ENCODE data around the gene FPGS.
"Not testable (repeated sequence)": the region's sequence is repeated elsewhere in the genome, so short reads cannot be mapped to it uniquely, and the experiment has no call there.

The FPGS gene

DNA sequence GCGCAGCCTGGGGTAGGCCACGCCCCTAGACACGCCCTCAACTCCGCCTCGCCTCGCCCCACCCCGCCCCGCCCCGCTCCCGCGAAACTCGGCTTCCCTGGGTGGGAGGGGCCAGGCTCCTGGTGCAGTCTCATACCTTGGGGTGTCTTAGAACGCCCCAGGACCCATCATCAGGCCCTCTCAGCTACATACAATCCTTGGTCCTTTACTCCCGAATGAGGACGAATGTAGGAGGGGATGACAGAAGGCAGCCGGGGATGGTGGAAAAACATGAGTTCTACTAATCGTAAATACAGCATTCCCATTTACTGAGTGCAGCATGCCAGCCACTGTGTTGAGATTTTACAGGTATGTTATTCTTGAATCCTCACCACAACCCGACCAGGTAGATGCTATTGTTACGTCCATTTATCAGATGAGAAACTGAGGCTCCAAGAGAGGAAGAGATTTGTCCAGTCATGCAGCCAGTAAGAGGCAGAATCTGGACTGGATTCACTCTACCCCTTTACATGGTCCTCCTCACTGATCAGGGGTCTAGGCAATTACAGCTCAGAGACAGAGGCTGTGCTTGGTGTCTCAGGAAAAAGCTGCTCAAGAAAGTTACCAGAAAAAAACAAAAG is 31.0 kb upstream of the FPGS start:
- ATAC-seq, result no peak

DNA sequence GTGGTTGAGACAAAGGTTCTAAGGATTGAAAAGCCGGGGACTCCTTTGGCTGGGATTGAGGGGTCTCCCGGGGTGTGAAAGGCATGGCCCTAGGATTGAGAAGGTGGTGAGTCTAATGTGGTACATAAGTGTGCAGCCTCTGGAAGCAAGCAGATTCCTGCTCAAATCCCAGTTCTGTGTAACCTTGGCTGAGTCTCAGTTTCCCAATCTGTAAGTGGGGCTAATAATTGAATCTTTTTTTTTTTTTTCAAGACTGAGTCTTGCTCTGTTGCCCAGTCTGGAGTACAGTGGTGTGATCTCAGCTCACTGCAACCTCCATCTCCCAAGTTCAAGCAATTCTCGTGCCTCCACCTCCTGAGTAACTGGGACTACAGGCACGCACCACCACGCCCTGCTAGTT is 30.1 kb upstream of the FPGS start:
- no peak for ATAC-seq

DNA sequence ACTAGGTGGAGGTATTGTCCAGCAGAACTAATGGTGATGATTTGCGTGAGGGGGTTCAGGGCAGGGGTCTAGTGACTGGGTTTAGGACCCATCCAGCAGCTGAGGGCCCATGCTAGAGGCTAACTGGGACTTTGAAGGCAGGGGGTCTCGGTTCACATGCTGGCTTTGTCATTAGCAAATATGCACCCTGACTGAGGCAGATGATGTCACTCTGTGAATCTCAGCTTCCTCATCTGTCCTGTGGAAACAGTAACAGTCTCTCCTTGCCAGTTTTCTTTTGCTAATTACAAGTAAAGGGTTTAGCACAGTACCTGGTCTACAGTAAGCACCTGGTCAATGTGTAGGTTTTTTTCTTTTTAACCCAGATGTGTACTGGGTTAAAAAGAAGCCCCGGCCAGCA is 29.4 kb upstream of the FPGS start:
- no peak for ATAC-seq

DNA sequence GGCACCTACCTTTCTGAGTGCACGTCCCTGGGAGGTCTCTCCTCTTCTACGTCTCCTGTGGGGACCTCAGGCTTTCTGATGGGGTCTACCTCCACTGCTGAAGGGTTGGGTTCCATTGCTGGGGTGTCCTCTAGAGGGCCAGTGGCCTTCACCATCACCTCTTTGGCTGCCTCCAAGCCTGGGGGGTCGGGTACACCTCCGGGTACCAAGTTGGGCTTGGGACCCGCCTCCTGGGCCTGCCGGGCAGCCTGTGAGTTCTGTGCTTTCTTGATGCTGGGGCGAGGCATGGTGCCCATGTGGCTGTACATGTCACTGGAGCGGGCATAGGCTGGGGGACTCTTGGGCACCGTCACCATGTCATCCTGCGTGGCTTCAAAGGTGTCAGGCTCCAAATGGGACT is 28.7 kb upstream of the FPGS start:
- ATAC-seq, result no peak

DNA sequence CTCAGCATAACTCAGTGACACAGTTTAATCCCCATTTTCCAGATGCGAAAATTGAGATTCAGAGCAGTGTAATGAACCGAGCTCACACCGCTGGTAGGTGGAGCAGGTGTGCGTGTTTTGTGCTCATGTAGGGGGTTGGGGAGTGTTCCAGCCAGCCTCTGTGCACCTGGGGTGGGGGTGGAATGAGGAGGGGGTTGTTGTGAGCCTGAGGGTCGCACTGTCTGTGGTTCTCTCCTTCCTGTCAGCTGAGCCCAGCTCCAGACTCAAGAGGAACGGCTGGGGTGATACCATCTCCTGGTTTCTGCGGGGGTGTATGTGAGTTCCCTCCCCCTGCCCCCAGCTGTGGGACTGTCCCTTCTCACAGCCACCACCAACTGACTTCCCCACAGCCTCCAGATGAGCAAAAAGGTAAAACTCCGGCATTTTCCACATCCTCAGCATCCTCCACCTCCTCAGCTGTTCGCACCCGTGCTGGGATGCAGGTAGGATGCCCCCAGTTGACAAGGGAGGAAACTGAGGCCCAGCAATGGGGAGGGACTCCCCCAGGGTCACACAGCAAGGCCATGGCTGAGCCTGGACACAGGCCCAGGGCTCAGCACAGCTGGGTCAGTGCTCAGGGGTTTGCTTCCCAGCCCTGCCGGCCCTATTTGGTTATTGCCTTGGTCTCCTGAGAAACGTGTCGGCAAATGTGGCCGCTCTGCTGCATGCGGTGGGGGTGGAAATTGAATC is 26.3 kb upstream of the FPGS start:
- ATAC-seq, result peak; percentile 50 to 53

DNA sequence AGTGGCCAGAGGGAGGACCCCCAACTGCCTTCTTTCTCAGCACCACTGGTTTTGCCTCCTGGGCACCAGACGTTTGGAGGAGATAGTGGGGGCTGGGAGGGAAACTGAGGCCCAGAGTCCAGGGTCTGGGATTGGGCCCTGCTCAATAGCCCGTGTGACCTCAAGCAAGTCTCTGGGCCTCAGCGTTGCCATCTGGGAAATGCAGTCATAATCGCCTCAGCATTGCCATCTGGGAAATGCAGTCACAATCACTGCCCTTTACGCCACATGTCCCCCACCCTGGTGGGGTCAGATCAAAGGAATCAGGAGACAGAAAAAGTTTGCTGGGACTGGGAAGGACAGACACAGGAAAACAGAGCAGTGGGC is 25.8 kb upstream of the FPGS start:
- ATAC-seq, result no peak

DNA sequence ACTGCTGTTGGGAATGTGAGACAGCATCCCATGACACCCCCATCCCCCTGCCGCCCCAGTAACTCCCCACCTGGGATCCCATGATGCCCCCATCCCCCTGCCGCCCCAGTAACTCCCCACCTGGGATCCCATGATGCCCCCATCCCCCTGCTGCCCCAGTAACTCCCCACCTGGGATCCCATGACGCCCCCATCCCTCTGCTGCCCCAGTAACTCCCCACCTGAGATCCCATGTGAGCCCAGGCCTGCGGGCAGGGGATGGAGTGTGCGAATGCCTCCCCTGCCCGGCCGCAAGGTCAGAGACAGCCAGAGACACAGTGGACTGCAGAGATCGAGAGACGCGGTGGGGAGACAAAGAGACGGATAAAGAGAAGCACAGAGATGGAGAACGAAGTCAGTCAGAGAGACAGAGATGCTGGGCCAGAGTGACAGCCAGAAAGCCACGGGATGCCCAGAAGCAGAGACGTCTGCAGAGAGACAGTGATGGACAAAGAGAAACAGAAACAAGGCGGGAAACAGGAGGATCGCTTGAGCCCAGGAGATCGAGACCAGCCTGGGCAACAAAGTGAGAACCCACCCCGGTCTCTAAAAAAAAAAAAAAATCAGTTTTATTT is 25.2 kb upstream of the FPGS start:
- ATAC-seq, result no peak

DNA sequence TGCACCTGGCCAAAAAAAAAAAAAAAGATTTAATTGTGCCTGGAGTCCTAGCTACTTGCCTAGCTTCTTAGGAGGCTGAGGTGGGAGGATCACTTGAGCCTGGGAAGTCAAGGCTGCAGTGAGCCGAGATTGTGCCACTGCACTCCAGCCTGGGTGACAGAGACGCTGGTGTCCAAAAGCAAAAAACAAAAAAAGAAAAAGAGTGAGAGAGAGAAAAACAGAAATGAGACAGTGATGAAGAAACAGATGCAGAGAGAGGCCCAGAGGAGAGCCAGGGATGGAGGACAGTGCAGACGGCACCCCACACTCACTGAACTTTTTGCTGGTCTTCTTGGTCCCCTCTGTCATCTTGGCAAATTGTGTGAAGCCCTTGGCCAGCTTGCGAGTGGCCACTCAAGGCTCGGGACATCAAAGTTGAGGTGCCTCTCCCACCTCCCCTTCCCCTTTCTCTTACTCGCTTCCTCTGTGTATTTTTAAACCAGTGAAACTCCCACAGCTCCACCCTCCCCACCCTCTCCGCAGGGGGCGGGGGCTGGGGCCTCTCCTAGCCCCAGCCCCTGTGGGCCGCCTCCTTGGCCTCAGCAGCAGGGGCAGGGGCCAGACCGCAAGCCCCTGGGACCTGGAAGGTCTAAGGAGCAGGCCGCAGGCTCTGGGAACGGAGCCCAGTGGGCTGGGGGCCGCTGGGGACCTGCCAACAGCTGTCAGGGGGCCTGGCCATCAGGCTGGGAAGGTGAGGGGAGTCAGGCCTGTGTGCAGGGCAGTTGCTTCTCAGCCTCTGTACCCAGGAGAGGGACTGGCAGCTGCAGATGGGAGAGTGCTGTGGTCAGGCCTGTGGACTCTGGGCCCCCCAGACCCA is 24.2 kb upstream of the FPGS start, which contains the start of gene SH2D3C:
Gene SH2D3C (minus strand): TSS at position 387 of the 856 bp plus-strand sequence. CDS start 39 bp downstream, at position 348.
- peak; percentile 21 to 24 for ATAC-seq

DNA sequence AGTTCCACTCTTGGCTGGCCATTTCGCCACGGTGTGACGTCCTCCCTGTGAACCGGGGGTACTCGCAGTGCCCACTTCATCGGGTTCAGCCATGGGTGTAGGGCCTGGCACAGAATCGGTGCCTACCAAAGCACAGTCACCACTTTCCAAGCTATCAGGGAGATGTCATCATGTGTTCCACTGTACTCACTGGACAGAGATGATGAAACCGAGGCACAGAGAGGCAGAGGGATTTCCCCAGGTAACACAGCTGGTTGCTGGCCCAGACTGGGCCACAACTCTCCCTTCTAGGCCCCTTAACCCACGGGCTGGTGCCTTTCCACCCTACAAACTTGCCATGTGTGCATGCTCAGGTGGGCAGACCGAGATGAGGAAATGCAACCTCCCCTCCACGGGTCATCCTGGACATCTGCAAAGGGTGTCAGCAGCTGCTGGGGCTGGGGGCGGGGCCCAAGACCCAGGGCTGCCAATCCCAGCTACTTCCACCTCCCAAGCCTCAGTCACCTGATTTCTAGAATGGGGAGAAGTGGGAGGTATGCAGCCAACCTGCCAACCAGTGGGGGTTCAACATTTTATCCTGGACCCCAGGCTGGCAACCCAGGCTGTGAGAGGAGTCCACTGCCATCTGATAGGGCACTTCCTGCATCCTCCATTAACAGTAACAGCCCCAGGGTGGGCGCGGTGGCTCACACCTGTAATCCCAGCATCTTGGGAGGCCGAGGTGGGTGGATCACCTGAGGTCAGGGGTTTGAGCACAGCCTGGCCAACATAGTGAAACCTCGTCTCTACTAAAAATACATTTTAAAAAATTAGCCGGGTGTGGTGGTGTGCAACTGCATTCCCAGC is 23.3 kb upstream of the FPGS start:
- peak; percentile 79 to 84 for ATAC-seq

DNA sequence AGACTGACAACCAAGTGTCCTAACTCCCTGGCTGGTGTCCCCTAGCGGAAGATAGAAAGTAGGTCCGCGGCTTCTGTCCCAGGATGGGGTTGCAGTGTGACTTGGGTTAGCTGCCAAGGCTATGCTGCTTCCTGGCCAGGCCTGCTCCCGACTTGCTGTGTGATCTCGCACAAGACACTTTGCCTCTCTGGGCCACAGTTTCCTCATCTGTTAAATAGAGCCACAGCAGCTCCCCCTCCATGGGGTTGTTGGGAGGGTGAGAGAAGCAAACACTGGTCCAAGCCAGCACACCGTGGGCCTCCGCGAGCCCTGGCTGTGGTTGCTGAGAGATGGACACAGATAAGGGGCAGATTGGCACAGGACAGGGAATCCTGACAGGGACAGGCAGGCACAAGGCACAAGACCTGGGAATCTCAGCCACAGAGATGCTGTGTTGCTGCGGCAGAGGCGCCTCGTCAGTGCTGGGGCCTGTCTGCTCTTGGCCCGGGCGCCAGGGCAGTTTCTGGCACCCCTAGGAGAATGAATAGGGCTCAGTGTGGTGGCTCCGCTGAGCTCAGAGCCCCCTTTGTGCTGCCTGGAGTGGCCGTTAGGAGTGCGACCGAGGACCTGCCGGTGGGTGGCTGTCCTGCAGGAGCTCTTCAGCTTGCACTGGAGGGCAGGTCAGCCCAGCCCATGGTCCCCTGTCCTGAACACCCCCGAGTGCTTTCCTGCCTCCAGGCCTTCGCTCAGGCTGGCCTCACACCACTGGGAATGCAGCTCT is 22.4 kb upstream of the FPGS start:
- no peak for ATAC-seq

DNA sequence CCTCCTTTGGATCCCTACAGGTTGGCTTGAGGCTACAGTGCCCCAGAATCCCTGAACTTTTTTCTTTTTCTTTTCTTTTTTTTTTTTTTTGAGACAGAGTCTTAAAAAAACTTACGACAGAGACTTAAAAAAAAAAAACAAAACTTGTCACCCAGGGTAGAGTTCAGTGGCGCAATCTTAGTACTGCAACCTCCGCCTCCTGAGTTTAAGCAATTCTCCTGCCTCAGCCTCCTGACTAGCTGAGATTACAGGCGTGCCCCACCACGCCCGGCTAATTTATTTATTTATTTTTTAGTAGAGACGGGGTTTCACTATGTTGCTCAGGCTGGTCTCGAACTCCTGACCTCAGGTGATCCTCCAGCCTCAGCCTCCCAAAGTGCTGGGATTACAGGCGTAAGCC is 21.8 kb upstream of the FPGS start:
- ATAC-seq, result not testable (repeated sequence)

DNA sequence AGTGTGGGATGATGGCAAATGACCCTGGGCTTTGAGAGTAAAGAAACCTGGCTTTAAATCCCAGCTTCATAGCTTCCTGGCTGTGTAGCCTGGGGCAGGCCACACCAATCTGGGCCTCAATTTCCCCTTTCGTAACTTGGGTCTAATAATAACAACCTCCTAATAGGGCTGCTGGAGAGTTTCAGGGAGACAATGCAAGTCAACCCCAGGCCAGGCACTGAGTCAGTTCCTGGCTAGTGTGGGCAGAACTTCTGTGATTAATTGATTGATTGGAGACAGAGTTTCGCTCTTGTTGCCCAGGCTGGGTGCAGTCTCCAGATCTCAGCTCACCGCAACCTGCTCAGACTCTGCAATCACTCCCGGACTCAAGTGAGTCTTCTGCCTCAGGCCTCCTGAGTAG is 20.9 kb upstream of the FPGS start:
- no peak for ATAC-seq

DNA sequence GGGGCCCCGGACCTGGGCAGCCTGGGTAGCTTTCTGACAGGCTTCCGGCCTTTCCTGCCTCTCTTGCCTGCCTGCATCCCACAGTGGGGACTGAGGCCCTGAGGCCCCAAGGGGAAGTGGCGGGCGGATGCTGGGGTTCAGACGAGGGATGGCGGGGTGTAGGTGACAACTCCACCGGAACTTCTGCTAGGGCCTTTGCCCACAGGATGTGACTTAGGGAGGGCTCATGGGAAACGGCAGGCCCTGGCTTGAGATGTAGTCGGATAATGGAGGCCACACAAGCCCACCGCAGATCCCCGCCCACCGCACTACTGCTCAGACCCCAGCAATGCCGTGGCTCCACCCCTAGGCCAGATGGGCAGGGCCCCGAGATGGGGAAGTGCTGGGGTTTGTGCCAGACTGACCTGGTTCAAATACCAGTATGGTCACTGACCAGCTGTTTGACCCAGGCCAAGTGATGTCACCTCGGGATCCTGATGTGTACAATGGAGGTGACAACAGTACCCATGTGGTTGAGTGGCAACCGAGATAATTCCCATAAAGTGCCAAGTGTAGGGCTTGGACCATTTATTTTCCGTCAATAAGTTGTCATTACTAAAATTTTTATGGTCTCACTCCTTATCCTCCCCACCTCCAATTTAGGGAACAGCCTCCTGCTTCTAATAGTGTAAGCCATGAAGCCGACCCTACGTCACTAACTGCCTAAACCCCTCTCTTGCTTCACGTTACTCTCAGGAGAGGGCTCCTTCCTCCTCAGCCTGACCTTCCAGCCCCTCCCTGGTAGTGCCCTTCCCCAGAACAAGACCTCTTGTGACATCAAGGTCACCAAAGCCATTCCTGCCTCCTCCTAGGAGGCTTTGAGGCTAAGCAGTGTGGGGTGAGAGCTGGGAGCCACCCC is 19.3 kb upstream of the FPGS start:
- peak; percentile 2 for ATAC-seq

DNA sequence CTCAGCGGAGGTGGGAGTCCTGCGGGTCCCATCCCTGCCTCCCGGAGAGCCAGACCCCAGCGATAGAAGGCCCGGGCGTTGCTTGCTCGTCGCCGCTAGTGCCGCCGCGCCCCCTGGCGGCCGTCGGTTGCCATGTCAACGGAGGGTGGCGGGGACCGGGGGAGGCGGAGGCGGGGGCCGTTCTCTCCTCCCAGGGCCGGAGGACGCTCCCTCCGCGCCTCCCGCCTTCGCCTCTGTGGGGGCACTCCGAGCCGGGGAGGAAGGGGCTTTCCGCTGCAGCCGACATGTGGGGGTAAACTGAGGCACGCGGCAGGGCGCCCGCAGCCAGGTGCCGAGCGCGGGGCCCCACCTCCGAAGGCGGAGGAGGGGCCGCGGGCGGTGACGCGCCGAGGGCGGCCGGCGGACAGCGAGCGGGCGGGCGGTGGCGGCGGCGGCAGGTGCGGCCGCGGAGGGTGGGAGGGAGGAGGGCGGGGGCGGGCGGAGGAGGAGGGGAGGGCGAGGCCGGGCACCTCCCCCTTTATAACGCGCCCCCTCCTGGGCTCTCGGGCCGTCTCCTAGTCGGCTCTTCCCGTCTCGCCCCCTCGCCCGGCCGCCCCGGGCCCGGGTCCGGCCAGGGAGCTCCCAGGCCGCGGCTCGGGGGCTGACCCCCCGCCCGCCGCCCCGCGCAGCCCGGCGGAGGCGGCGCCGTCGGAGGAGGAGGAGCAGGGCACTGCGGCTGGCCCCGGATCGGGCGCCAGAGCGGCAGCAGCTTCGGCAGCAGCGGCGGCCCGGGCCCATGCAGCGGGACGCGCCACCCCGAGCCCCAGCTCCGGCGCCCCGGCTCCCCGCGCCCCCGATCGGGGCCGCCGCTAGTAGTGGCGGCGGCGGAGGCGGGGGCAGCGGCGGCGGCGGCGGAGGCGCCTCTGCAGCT is 17.4 kb upstream of the FPGS start:
- peak; percentile 33 to 39 for ATAC-seq

DNA sequence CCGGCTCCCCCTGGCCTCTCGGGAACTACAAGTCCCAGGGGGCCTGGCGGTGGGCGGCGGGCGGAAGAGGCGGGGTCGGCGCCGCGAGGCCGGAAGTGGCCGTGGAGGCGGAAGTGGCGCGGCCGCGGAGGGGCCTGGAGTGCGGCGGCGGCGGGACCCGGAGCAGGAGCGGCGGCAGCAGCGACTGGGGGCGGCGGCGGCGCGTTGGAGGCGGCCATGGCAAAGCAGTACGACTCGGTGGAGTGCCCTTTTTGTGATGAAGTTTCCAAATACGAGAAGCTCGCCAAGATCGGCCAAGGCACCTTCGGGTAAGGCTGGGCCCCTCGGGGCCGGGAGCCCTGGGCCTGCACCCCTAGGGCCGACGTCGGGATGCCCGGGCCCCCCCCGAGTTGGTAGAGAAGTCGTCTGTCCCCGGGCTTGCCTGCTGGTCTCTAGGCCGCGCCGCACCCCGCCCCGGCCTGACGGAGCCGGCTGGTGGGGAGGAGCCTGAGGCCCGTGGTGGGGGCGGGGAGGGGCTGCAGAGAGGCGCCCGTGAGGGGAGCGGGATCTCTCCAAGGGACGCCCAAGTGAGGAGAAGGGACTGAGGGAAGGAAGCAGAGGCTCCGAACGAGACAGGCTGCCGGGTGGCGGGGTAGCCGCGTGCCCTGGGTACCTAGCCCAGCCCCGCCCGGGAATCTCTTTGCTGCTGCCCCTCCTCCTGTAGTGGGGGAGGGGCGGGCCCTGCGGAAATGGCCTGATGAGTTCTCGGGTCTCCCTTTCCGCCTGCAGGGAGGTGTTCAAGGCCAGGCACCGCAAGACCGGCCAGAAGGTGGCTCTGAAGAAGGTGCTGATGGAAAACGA is 16.5 kb upstream of the FPGS start, which contains the start of gene CDK9:
Gene CDK9 (plus strand): TSS at position 102 of the 840 bp plus-strand sequence. CDS start 115 bp downstream, at position 217.
- ATAC-seq, result peak; percentile 69 to 72

DNA sequence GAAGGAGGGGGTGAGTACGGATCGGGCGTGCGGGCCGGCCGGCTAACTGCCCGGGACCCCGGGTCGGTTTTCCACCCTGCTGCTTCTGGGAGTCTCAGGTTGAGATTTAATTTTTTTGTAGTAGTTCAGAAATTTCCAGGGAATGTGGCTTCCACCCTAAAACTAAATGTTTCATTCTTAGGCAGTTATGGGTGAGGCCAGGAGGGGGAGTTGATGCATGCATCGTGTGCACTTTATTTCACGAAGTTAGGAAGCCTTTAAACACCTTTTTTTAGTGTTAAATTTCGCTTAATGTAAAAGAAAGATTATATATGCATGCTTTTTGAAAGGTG is 15.9 kb upstream of the FPGS start:
- ATAC-seq, result no peak

DNA sequence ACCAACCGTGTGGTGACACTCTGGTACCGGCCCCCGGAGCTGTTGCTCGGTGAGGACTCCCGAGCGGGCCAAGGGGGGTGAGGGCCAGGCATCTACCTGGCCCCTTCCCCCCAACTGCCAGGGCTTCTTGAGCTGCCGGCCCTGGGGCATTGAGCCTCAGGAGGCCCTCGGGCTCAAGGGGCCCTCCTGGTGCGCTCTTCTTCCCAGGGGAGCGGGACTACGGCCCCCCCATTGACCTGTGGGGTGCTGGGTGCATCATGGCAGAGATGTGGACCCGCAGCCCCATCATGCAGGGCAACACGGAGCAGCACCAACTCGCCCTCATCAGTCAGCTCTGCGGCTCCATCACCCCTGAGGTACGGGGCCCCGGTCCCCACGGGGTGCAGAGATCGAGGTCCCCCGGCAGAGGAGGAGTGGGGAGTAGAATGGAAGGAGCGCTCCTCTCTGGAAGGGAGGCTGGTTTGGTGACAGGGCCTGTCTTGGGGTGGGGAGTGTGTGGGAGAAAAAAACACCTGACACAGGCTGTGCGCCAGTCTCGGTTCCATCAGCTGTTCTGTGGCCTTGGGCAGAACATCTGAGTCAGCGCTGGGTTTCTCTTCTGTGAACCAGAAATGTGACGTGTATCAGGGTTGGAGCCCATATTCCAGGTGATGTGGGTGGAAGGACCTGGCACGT is 14.2 kb upstream of the FPGS start:
- peak; percentile 39 to 58 for ATAC-seq

DNA sequence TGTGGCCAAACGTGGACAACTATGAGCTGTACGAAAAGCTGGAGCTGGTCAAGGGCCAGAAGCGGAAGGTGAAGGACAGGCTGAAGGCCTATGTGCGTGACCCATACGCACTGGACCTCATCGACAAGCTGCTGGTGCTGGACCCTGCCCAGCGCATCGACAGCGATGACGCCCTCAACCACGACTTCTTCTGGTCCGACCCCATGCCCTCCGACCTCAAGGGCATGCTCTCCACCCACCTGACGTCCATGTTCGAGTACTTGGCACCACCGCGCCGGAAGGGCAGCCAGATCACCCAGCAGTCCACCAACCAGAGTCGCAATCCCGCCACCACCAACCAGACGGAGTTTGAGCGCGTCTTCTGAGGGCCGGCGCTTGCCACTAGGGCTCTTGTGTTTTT is 13.5 kb upstream of the FPGS start:
- ATAC-seq, result no peak

Data from activated CD4-positive, CD25-positive, alpha-beta regulatory T cell treated with anti-CD3 and anti-CD28 coated beads, Interleukin-2, amount 50 U/mL, for 24 hours (primary cell).